HepG2 (cell line): ENCODE results near the gene TBC1D16. TPM values are rescaled to one million over a fixed set of nuclear protein-coding genes. Genes with fewer than 3 reads are reported as not detected.

Experiments
- ATAC-seq: fragments of 200-7000 bp; cut with Tn5 transposase; 3 replicates; pipeline ENCODE4 v1.9.1; 2020; ENCODE audit warnings: mild to moderate bottlenecking, moderate library complexity
- BruUV-seq: library from RNA; stranded (reverse); fragments of 400-500 nt; replicated peaks from 2 replicates; lab custom pipeline; 2021; lab: Mats Ljungman, UMichigan
- CTCF ChIA-PET: fragments of 300-600 bp; formaldehyde crosslinking; extraction: SDS; loops from one replicate; lab custom pipeline; 2021; ENCODE audit warnings: low total read pairs, inconsistent platforms, low intra/inter-chr PET ratio; lab: Yijun Ruan, JAX
- POLR2A ChIA-PET: fragments of 350-600 bp; sonication (Branson Sonifier 250); formaldehyde crosslinking; loops from one replicate; lab custom pipeline; 2020; ENCODE audit warnings: antibody characterized with exemption, inconsistent platforms; lab: Yijun Ruan, JAX
- DNase-seq: peaks from one replicate; pipeline ENCODE4 v3.0.0-alpha.2; 2015; ENCODE audit warnings: low spot score
- FAIRE-seq: peaks from 3 replicates; lab custom pipeline; 2011; peaks lifted over from hg19 to GRCh38; lab: Jason Lieb, UNC
- H2AFZ ChIP-seq: one replicate; pipeline ENCODE4 v1.6.1; 2011; ENCODE audit warnings: low read length, inconsistent platforms
- H3K27ac ChIP-seq: fragments of 300-600 bp; 3 replicates; pipeline ENCODE4 v1.8.0; 2011; ENCODE audit warnings: mixed run types, mild to moderate bottlenecking, mixed read lengths, low read length, inconsistent platforms; ENCODE audit not compliant: insufficient read depth; ENCODE audit errors: extremely low read length
- H3K27me3 ChIP-seq, 2 experiments: fragments of 200-600 bp in 1 of 2; 2 replicates in 1 of 2; 3 replicates in 1 of 2; pipeline versions ENCODE4 v1.6.0 to v1.8.0; 2011; ENCODE audit warnings: low read length in 2 of 2, mild to moderate bottlenecking in 2 of 2, moderate library complexity in 2 of 2, inconsistent platforms in 1 of 2; ENCODE audit not compliant: insufficient read depth in 2 of 2, control insufficient read depth in 1 of 2
- H3K36me3 ChIP-seq, 2 experiments: fragments of 200-600 bp in 1 of 2; replicated peaks in 1 of 2; 2 replicates in 1 of 2; 3 replicates in 1 of 2; pipeline versions ENCODE4 v1.5.1 to v1.8.0; 2011; ENCODE audit warnings: low read length in 2 of 2, inconsistent platforms in 1 of 2; ENCODE audit not compliant: insufficient read depth in 2 of 2, control insufficient read depth in 1 of 2
- H3K4me1 ChIP-seq: 2 replicates; pipeline ENCODE4 v1.5.1; 2012; ENCODE audit warnings: low read length, inconsistent platforms; ENCODE audit not compliant: insufficient read depth
- H3K4me2 ChIP-seq: 2 replicates; pipeline ENCODE4 v1.6.0; 2011; ENCODE audit warnings: low read depth, low read length, inconsistent platforms
- H3K4me3 ChIP-seq, 3 experiments: fragments of 200-600 bp in 1 of 3; sonication (generic), shearing (Covaris generic) in 1 of 3; replicated peaks in 1 of 3; 2 replicates each; pipeline ENCODE4 v1.5.1; 2011 to 2016; ENCODE audit warnings: low read length in 3 of 3, inconsistent platforms in 2 of 3, low read depth in 2 of 3, mild to moderate bottlenecking in 2 of 3, control low read depth in 1 of 3, mixed read lengths in 1 of 3; ENCODE audit not compliant: insufficient read depth in 1 of 3
- H3K79me2 ChIP-seq: one replicate; pipeline ENCODE4 v1.6.1; 2011; ENCODE audit warnings: low read length, inconsistent platforms; ENCODE audit not compliant: insufficient read depth
- H3K9ac ChIP-seq: 2 replicates; pipeline ENCODE4 v1.6.0; 2011; ENCODE audit warnings: mild to moderate bottlenecking, low read depth, low read length, inconsistent platforms; ENCODE audit not compliant: insufficient read depth
- H3K9me3 ChIP-seq: 2 replicates; pipeline ENCODE4 v1.5.1; 2012; ENCODE audit warnings: mild to moderate bottlenecking, low read length
- H4K20me1 ChIP-seq: 2 replicates; pipeline ENCODE4 v1.6.0; 2011; ENCODE audit warnings: inconsistent platforms, mild to moderate bottlenecking, low read length, moderate library complexity; ENCODE audit not compliant: insufficient read depth
- ETV6 ChIP-seq: sonication (generic); formaldehyde crosslinking; conservative IDR thresholded peaks from 2 replicates; pipeline ENCODE4 v1.4.0; 2020; ENCODE audit warnings: missing genetic modification reagents
- HES4 ChIP-seq: sonication (generic); formaldehyde crosslinking; IDR thresholded peaks from 2 replicates; pipeline ENCODE4 v1.9.0; 2021; ENCODE audit warnings: mild to moderate bottlenecking, missing genetic modification reagents, borderline replicate concordance
- PBX3 ChIP-seq: sonication (generic); formaldehyde crosslinking; IDR thresholded peaks from 2 replicates; pipeline ENCODE4 v1.8.1; 2023; ENCODE audit warnings: missing genetic modification reagents, inconsistent platforms, borderline replicate concordance
- SMARCE1 ChIP-seq: fragments of 450-650 bp; IDR thresholded peaks from 2 replicates; pipeline ENCODE4 v1.6.1; 2017; ENCODE audit warnings: borderline replicate concordance
- TAF1 ChIP-seq: sonication (generic); formaldehyde crosslinking; IDR thresholded peaks from 2 replicates; pipeline ENCODE4 v1.4.0; 2020; ENCODE audit warnings: missing genetic modification reagents
- ZFAT ChIP-seq: sonication (generic); formaldehyde crosslinking; conservative IDR thresholded peaks from 2 replicates; pipeline ENCODE4 v1.8.1; 2023; ENCODE audit warnings: missing genetic modification reagents, inconsistent platforms
- ZNF10 ChIP-seq: sonication (generic); formaldehyde crosslinking; IDR thresholded peaks from 2 replicates; pipeline ENCODE4 v1.4.0; 2020; ENCODE audit warnings: mild to moderate bottlenecking, low read depth, missing genetic modification reagents, borderline replicate concordance
- ZNF20 ChIP-seq: sonication (generic); formaldehyde crosslinking; IDR thresholded peaks from 2 replicates; pipeline ENCODE4 v1.4.0; 2020; ENCODE audit warnings: mild to moderate bottlenecking, moderate library complexity, missing genetic modification reagents
- ZNF292 ChIP-seq: sonication (generic); formaldehyde crosslinking; IDR thresholded peaks from 2 replicates; pipeline ENCODE4 v1.8.1; 2022; ENCODE audit warnings: mild to moderate bottlenecking, low read depth, missing genetic modification reagents, borderline replicate concordance
- ZNF414 ChIP-seq: sonication (generic); formaldehyde crosslinking; IDR thresholded peaks from 2 replicates; pipeline ENCODE4 v1.5.0; 2020; ENCODE audit warnings: missing genetic modification reagents
- ZNF737 ChIP-seq: sonication (generic); formaldehyde crosslinking; IDR thresholded peaks from 2 replicates; pipeline ENCODE4 v1.5.0; 2020; ENCODE audit warnings: missing genetic modification reagents, mild to moderate bottlenecking, borderline replicate concordance
- WGBS: methylation state at CpG from one replicate; pipeline ENCODE4 v1.1.6; 2017; ENCODE audit warnings: low lambda C conversion rate; 5-methylcytosine and 5-hydroxymethylcytosine counted together
- in situ Hi-C: cut with HindIII; loops from 2 replicates; pipeline ENCODE4 v1.10.0; 2017; ENCODE audit warnings: low pct_unique_long_range_greater_than_20kb; ENCODE audit not compliant: extremely low pct_ligation_motif_present
- intact Hi-C: fragments of 100-400 bp; cut with micrococcal nuclease; formaldehyde crosslinking; loops from one replicate; pipeline ENCODE4 v1.10.0; 2022; ENCODE audit not compliant: unreplicated experiment
- polyA plus RNA-seq, 8 experiments: library from polyadenylated mRNA; depleted of rRNA in 3 of 8; stranded (reverse) in 7 of 8; unstranded in 1 of 8; fragments of >200 nt; fragmentation: Illumina TruSeq in 4 of 8; extraction: Trizol in 4 of 8; gene quantifications; 2 replicates each; pipeline versions ENCODE4 v1.2.1 to v1.2.3, GENCODE V29; 2011 to 2016; ENCODE audit warnings: low read depth in 4 of 8, missing spikeins in 1 of 8, mixed read lengths in 1 of 8; ENCODE audit not compliant: insufficient read depth in 1 of 8
- total RNA-seq, 5 experiments: library from RNA; depleted of rRNA; stranded (reverse); fragments of >200 nt; fragmentation: Illumina TruSeq; extraction: Trizol; gene quantifications; 2 replicates each; pipeline ENCODE4 v1.2.3, GENCODE V29; 2016; ENCODE audit warnings: low read depth in 1 of 5
- TF ChIP-seq, protein P1 (sequence below): sonication (generic); formaldehyde crosslinking; IDR thresholded peaks from 2 replicates; pipeline ENCODE4 v1.4.0; 2020; ENCODE audit warnings: missing genetic modification reagents

TBC1D16 gene
- total and polyA plus RNA-seq, 2 of the 13 experiments (the other 11 are each of a cell fraction or from before 2014, with no cell fraction given) = 14.9 to 24.9 TPM

DNA sequence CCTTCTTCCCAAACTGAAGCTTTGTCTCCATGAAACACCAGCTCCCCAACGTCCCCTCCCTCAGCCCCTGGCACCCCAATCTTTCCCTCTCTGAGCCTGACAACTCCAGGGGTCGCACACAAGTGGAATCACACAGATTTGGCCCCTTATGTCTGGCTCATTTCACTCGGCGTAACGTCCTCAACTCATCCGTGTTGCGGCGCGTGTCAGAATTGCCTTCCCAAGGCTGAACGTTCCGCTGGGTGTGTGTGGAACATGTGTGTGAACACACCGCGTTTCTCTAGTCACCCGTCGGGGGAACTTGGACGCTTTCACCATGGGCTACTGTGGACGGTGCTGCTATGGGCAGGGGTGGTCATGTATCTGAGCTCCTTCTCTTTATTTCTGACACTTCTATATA, 45.0 kb downstream of the TBC1D16 start (continued):
- TF ChIP-seq, protein P1, sequence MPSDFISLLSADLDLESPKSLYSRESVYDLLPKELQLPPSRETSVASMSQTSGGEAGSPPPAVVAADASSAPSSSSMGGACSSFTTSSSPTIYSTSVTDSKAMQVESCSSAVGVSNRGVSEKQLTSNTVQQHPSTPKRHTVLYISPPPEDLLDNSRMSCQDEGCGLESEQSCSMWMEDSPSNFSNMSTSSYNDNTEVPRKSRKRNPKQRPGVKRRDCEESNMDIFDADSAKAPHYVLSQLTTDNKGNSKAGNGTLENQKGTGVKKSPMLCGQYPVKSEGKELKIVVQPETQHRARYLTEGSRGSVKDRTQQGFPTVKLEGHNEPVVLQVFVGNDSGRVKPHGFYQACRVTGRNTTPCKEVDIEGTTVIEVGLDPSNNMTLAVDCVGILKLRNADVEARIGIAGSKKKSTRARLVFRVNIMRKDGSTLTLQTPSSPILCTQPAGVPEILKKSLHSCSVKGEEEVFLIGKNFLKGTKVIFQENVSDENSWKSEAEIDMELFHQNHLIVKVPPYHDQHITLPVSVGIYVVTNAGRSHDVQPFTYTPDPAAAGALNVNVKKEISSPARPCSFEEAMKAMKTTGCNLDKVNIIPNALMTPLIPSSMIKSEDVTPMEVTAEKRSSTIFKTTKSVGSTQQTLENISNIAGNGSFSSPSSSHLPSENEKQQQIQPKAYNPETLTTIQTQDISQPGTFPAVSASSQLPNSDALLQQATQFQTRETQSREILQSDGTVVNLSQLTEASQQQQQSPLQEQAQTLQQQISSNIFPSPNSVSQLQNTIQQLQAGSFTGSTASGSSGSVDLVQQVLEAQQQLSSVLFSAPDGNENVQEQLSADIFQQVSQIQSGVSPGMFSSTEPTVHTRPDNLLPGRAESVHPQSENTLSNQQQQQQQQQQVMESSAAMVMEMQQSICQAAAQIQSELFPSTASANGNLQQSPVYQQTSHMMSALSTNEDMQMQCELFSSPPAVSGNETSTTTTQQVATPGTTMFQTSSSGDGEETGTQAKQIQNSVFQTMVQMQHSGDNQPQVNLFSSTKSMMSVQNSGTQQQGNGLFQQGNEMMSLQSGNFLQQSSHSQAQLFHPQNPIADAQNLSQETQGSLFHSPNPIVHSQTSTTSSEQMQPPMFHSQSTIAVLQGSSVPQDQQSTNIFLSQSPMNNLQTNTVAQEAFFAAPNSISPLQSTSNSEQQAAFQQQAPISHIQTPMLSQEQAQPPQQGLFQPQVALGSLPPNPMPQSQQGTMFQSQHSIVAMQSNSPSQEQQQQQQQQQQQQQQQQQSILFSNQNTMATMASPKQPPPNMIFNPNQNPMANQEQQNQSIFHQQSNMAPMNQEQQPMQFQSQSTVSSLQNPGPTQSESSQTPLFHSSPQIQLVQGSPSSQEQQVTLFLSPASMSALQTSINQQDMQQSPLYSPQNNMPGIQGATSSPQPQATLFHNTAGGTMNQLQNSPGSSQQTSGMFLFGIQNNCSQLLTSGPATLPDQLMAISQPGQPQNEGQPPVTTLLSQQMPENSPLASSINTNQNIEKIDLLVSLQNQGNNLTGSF = no peak

DNA sequence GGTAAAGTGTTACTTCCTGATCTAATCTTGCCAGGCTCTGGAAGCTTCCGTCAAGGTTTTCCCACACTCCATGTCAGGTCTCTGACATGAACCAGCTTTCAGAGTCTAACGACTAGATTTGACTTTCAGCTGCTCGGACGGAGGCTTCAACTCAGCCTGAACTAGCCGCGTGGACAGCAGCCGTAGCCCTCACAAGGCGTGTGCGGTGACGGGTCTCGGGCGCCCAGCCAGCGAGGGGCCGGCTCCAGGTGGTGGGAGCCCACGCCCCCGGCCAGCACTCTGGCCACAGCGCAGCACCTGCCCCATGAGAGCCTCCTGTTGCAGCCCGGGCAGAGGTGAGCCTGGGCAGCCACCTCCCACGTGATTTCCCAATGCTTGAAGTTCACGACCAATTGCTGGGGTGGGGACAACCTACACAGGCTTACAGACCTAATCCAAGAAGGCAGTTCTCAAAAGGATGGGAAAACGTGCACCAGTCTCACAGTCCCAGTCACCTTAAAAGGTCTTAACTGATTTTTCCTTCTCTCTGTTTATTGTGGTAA, 45.5 kb downstream of the TBC1D16 start:
- WGBS = 22% methylated on average over 19 of the region's 21 CpGs
- Histone ChIP-seq H2AFZ (no peak overlapping the region), H3K4me2 (peak overlapping the region; percentile 88), H3K79me2 (peaks cover 11% of the 10 kb centered on the region), H3K36me3 (no peaks in the 10 kb centered on the region), H3K4me1 (peaks cover 97% of the 10 kb centered on the region), H3K27ac (peak overlapping the region; percentile 90), H4K20me1 (no peaks in the 10 kb centered on the region), H3K27me3 (no peaks in the 10 kb centered on the region), H3K9me3 (no peaks in the 10 kb centered on the region), H3K9ac (peak overlapping the region; percentile 73), H3K4me3 (peak overlapping the region in 1 of 3 experiments; percentile 6; a peak in 1 of 6 replicates)
- ChIA-PET POLR2A (interaction anchor here (1.0 to 10.9 kb wide), 6 partner anchors 64 to 247 kb away, joined by 3 to 333 read pairs (median 81); partner anchors contain the start of genes CBX4 and CBX8), CTCF (no interaction called here)
- in situ Hi-C loops (loop anchor here (5.0 kb wide), 3 partner anchors 63 to 178 kb away; partner anchors contain the start of gene CBX4), intact Hi-C loops (no loop called here)
- no TSS peak for BruUV-seq
- DNase-seq = peak; percentile 53
- peak; percentile 76 for FAIRE-seq
- ATAC-seq = no peak
- TF ChIP-seq ZNF737 (CRISPR knock-in tag) = no peak
- TF ChIP-seq ETV6 (CRISPR knock-in tag) = no peak
- TF ChIP-seq TAF1 = no peak
- no peak for TF ChIP-seq PBX3
- no peak for TF ChIP-seq ZFAT (CRISPR knock-in tag)
- no peak for TF ChIP-seq HES4
- TF ChIP-seq ZNF20 (CRISPR knock-in tag) = no peak
- TF ChIP-seq ZNF292 = no peak; the same call in 1 of the 2 replicates
- no peak for TF ChIP-seq ZNF10 (CRISPR knock-in tag)
- no peak for TF ChIP-seq SMARCE1
- TF ChIP-seq ZNF414 (CRISPR knock-in tag) = no peak; the same call in 1 of the 2 replicates
